Measurements from ENCODE around the gene ZKSCAN7. TPM values are rescaled to one million over a fixed set of nuclear protein-coding genes. Genes with fewer than 3 reads are reported as not detected.

ZKSCAN7 gene
- 4.9 and 5.7 TPM in 2 replicates for total RNA-seq

DNA sequence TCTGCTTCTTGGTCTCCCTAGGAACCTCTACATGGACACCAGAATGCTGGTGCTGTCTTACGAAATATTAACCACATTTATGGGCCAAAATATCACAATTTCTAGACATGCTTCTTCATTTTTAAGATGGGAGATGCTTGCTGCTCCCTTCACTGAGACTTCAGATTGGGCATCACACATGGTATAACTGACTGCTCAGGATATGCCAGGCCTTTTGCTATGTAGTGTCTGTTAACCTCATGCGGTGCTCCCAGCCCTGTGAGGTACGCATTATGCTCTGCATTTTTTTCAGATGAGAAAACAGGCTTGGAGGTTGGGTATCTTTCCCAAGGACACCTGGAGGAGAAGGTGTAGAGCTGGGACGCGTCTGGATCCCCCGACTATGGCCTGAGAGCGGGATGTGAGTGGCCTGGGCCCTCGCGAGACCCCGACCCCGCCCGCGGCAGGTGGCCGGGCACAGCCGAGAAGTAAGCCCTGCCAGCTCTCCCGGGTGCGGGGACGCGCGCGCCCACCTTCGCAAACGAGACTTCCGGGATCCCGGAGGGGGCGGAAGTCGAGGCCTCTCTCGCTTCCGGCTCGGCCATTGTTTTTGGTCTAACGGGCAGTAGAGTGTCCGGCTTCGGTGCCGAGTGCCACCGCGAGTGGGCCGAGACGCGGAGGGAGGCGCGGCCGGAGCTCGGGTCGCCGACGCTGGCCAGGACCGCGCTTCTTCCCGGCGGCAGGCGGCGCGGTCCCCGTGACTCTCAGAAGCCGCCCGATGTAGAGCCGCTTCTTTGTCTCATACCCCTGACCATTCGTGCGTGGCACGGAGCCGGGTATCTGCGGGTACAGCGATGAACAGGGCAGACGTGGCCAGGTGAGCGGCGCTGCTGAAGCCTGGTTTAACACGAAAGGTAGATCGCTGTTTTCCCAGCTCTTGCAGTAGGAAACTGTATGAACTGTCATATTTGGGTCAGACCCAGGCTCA is at the start of gene ZKSCAN7:
Gene ZKSCAN7, plus strand, starts transcription at position 568 of the 967 bp plus-strand sequence. CDS start 1,855 bp downstream, outside the sequence.

GRCh38 chr3:44584646-44585501 is 29.9 kb downstream of the ZKSCAN7 start, which contains the start of gene ZNF660:
Gene ZNF660, plus strand, starts transcription at chr3:44584964. Its CDS starts 9,230 bp downstream, at chr3:44594194.

Other genes with a start within 250 kb of the ZKSCAN7 start
- gene TCAIM, start 216.4 kb upstream of the ZKSCAN7 start, total RNA-seq: 38.9 and 45.7 TPM in 2 replicates
- 2.6 and 3.5 TPM in 2 replicates for gene ZNF445, start 77.5 kb upstream of the ZKSCAN7 start, total RNA-seq
- 0.29 and 0.71 TPM in 2 replicates for gene ZNF660, start 29.8 kb downstream of the ZKSCAN7 start, total RNA-seq
- gene ZNF197, start 69.8 kb downstream of the ZKSCAN7 start, total RNA-seq: 5.8 and 8.7 TPM in 2 replicates
- 5.7 and 9.5 TPM in 2 replicates for gene ZNF35, start 93.5 kb downstream of the ZKSCAN7 start, total RNA-seq
- gene ZNF502, start 157.5 kb downstream of the ZKSCAN7 start, total RNA-seq: 0.86 and 2.1 TPM in 2 replicates
- 3.5 and 4.3 TPM in 2 replicates for gene ZNF501, start 174.4 kb downstream of the ZKSCAN7 start, total RNA-seq
- gene KIAA1143, start 206.4 kb downstream of the ZKSCAN7 start, total RNA-seq: 13.3 and 16.8 TPM in 2 replicates
- gene KIF15, start 206.6 kb downstream of the ZKSCAN7 start, total RNA-seq: 7.8 and 8.9 TPM in 2 replicates

Data from myometrial cell (primary cell).